GM19239 (cell line): ENCODE measurements around the gene MRPL11.
"Not testable (repeated sequence)": the region's sequence is repeated elsewhere in the genome, so short reads cannot be mapped to it uniquely, and the experiment has no call there.

Source experiments
- DNase-seq: peaks from one replicate; pipeline ENCODE4 v3.0.0; 2011; ENCODE audit warnings: low spot score; ENCODE audit not compliant: insufficient read length
- FAIRE-seq: peaks from 2 replicates; lab custom pipeline; 2011; peaks lifted over from hg19 to GRCh38; lab: Jason Lieb, UNC

MRPL11 gene

GRCh38 chr11:66467756-66468155 is 29.1 kb upstream of the MRPL11 start:
- FAIRE-seq (no peak), DNase-seq (no peak)

GRCh38 chr11:66467034-66467659 is 28.5 kb upstream of the MRPL11 start:
- DNase-seq: peak; percentile 68
- FAIRE-seq: no peak

- DNase-seq (peak; percentile 99), FAIRE-seq (peak; percentile 91)
Measured at GRCh38 chr11:66466225-66467033, 27.8 kb upstream of the MRPL11 start, which contains the start of gene PELI3. PELI3 (plus strand) TSS chr11:66466905; CDS start chr11:66468129, 1,224 bp downstream.

GRCh38 chr11:66465373-66466224 is 27.0 kb upstream of the MRPL11 start:
- FAIRE-seq (peak; percentile 26), DNase-seq (no peak)

- DNase-seq (no peak), FAIRE-seq (no peak)
Measured at GRCh38 chr11:66464916-66465315, 26.3 kb upstream of the MRPL11 start.

GRCh38 chr11:66464116-66464515 is 25.5 kb upstream of the MRPL11 start:
- DNase-seq, FAIRE-seq: not testable (repeated sequence)

GRCh38 chr11:66462911-66463310 is 24.3 kb upstream of the MRPL11 start:
- DNase-seq: no peak
- FAIRE-seq: no peak

- DNase-seq (no peak), FAIRE-seq (no peak)
Measured at GRCh38 chr11:66462010-66462409, 23.4 kb upstream of the MRPL11 start.

- FAIRE-seq: peak; percentile 49
Measured at GRCh38 chr11:66459138-66459778, 20.6 kb upstream of the MRPL11 start.

GRCh38 chr11:66457826-66458225 is 19.2 kb upstream of the MRPL11 start:
- FAIRE-seq (no peak), DNase-seq (no peak)

More at GRCh38 chr11:66459138-66459778, 20.6 kb upstream of the MRPL11 start:
- no peak for DNase-seq

- FAIRE-seq: no peak
- no peak for DNase-seq
Measured at GRCh38 chr11:66454828-66455227, 16.2 kb upstream of the MRPL11 start.

- FAIRE-seq: no peak
- no peak for DNase-seq
Measured at GRCh38 chr11:66454247-66454646, 15.6 kb upstream of the MRPL11 start.

GRCh38 chr11:66451663-66452062 is 13.0 kb upstream of the MRPL11 start:
- DNase-seq (no peak), FAIRE-seq (no peak)

- DNase-seq (no peak), FAIRE-seq (no peak)
Measured at GRCh38 chr11:66450560-66450959, 11.9 kb upstream of the MRPL11 start.

- DNase-seq (no peak), FAIRE-seq (no peak)
Measured at GRCh38 chr11:66448523-66448922, 9.9 kb upstream of the MRPL11 start.

GRCh38 chr11:66447012-66447411 is 8.4 kb upstream of the MRPL11 start:
- DNase-seq (no peak), FAIRE-seq (no peak)

- FAIRE-seq (no peak), DNase-seq (no peak)
Measured at GRCh38 chr11:66443602-66444001, 5.0 kb upstream of the MRPL11 start.

GRCh38 chr11:66440940-66441282 is 2.3 kb upstream of the MRPL11 start:
- FAIRE-seq, DNase-seq: not testable (repeated sequence)

GRCh38 chr11:66440101-66440939 is 1.7 kb upstream of the MRPL11 start:
- DNase-seq, FAIRE-seq: not testable (repeated sequence)
